Activated CD4-positive, alpha-beta T cell treated with anti-CD3 and anti-CD28 coated beads for 36 hours (primary cell): ENCODE data around the gene INSYN1. TPM values are rescaled to one million over a fixed set of nuclear protein-coding genes. Genes with fewer than 3 reads are reported as not detected.

Experiments
- ATAC-seq: fragments of 200-7000 bp; cut with Tn5 transposase; one replicate; pipeline ENCODE4 v1.10.0; 2021; ENCODE audit warnings: mild to moderate bottlenecking, moderate library complexity
- CTCF ChIA-PET: fragments of 350-600 bp; sonication (Branson Sonifier 250); formaldehyde crosslinking; loops from one replicate; lab custom pipeline; 2021; ENCODE audit warnings: antibody characterized with exemption; lab: Charles Lee
- POLR2A ChIA-PET: fragments of 350-600 bp; sonication (Branson Sonifier 250); formaldehyde crosslinking; loops from one replicate; lab custom pipeline; 2021; ENCODE audit warnings: antibody characterized with exemption, inconsistent platforms; lab: Charles Lee
- DNase-seq: peaks from one replicate; pipeline ENCODE4 v3.0.0-alpha.2; 2020
- H3K27ac Mint-ChIP-seq: one replicate; pipeline ENCODE4 v1.8.0; 2021; ENCODE audit warnings: mixed read lengths
- H3K27me3 Mint-ChIP-seq: one replicate; pipeline ENCODE4 v1.8.0; 2021; ENCODE audit warnings: mixed read lengths
- H3K36me3 Mint-ChIP-seq: one replicate; pipeline ENCODE4 v1.8.0; 2021; ENCODE audit warnings: low read depth, mixed read lengths
- H3K4me1 Mint-ChIP-seq: one replicate; pipeline ENCODE4 v1.8.0; 2021; ENCODE audit warnings: mixed read lengths
- H3K4me3 Mint-ChIP-seq: one replicate; pipeline ENCODE4 v1.8.0; 2021; ENCODE audit warnings: mild to moderate bottlenecking, moderate library complexity, mixed read lengths
- H3K9me3 Mint-ChIP-seq: one replicate; pipeline ENCODE4 v1.8.0; 2021; ENCODE audit warnings: low read depth, mixed read lengths
- intact Hi-C, 2 experiments: fragments of 100-400 bp; cut with DNase I in 1 of 2; cut with micrococcal nuclease in 1 of 2; formaldehyde crosslinking; loops; one replicate each; pipeline versions ENCODE4 v1.14.2 to v1.15.1; 2022 to 2024; cut with DNase I, micrococcal nuclease
- total RNA-seq, 2 experiments: library from RNA; stranded (reverse); gene quantifications; one replicate each; pipeline ENCODE4 v1.2.3, GENCODE V29; 2021

INSYN1 gene
- total RNA-seq, 2 experiments from 2014 or later = not detected

- no peak overlapping the region for H3K4me3 Mint-ChIP-seq
- intact Hi-C loops = no loop called here
- ChIA-PET POLR2A (no interaction called here), CTCF (no interaction called here)
- H3K9me3 Mint-ChIP-seq = no peaks in the 10 kb centered on the region
- no peaks in the 10 kb centered on the region for H3K4me1 Mint-ChIP-seq
- H3K27me3 Mint-ChIP-seq = peaks cover 9% of the 10 kb centered on the region
- no peak overlapping the region for H3K27ac Mint-ChIP-seq
- ATAC-seq = no peak
- DNase-seq = no peak
- no peaks in the 10 kb centered on the region for H3K36me3 Mint-ChIP-seq
These were observed 28.9 kb downstream of the INSYN1 start for GRCh38 chr15:73724212-73724611.

GRCh38 chr15:73723191-73723590 lies 30.0 kb downstream of the INSYN1 start:
- DNase-seq = no peak
- ATAC-seq = no peak
- no peaks in the 10 kb centered on the region for H3K9me3 Mint-ChIP-seq
- H3K4me3 Mint-ChIP-seq = no peak overlapping the region
- POLR2A ChIA-PET = interaction anchor here (0.7 kb wide), 1 partner anchor 610 kb away, joined by 3 read pairs; no protein-coding TSS in a partner anchor
- H3K36me3 Mint-ChIP-seq = no peaks in the 10 kb centered on the region
- H3K27me3 Mint-ChIP-seq = peaks cover 11% of the 10 kb centered on the region
- CTCF ChIA-PET = interaction anchor here (1.5 kb wide), 1 partner anchor 87 kb away, joined by 4 read pairs; no protein-coding TSS in a partner anchor
- intact Hi-C loops = no loop called here
- no peak overlapping the region for H3K27ac Mint-ChIP-seq
- H3K4me1 Mint-ChIP-seq = no peaks in the 10 kb centered on the region

GRCh38 chr15:73722425-73722824 lies 30.7 kb downstream of the INSYN1 start:
- no peak for ATAC-seq
- intact Hi-C loops = no loop called here
- H3K36me3 Mint-ChIP-seq = no peaks in the 10 kb centered on the region
- H3K4me3 Mint-ChIP-seq = no peak overlapping the region
- no peak overlapping the region for H3K27ac Mint-ChIP-seq
- no peak for DNase-seq
- ChIA-PET CTCF (interaction anchor here (0.5 to 1.5 kb wide), 2 partner anchors 86 to 104 kb away, joined by 4 read pairs; no protein-coding TSS in a partner anchor), POLR2A (interaction anchor here (0.7 kb wide), 1 partner anchor 611 kb away, joined by 3 read pairs; no protein-coding TSS in a partner anchor)
- no peaks in the 10 kb centered on the region for H3K4me1 Mint-ChIP-seq
- peaks cover 11% of the 10 kb centered on the region for H3K27me3 Mint-ChIP-seq
- H3K9me3 Mint-ChIP-seq = no peaks in the 10 kb centered on the region

DNA sequence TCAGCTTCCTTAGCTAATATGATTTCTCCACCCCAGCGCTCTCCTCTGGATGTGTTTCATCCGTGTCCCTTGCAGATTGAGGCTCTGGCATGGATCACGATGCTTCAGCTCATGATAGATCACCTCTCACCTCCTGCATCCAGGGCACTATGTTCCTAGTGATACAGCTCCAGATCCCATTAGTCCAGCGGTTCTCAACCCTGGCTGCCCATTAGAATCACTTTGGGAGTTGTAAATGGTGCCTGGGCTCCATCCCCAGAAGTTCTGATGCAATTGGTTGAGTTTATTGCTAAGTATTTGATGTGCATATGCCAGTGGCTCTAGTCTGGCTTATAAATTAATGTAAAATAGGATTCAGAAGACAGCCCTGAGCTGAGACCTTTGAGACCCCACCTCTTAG lies 34.5 kb downstream of the INSYN1 start:
- Mint-ChIP-seq H3K27ac (no peak overlapping the region), H3K4me3 (no peak overlapping the region), H3K27me3 (peaks cover 7% of the 10 kb centered on the region), H3K4me1 (no peaks in the 10 kb centered on the region), H3K36me3 (no peaks in the 10 kb centered on the region), H3K9me3 (no peaks in the 10 kb centered on the region)
- ChIA-PET CTCF (interaction anchor here (0.7 to 1.5 kb wide), 2 partner anchors 13 to 62 kb away, joined by 4 to 5 read pairs; no protein-coding TSS in a partner anchor), POLR2A (no interaction called here)
- no peak for DNase-seq
- intact Hi-C loops = no loop called here
- ATAC-seq = no peak

DNA sequence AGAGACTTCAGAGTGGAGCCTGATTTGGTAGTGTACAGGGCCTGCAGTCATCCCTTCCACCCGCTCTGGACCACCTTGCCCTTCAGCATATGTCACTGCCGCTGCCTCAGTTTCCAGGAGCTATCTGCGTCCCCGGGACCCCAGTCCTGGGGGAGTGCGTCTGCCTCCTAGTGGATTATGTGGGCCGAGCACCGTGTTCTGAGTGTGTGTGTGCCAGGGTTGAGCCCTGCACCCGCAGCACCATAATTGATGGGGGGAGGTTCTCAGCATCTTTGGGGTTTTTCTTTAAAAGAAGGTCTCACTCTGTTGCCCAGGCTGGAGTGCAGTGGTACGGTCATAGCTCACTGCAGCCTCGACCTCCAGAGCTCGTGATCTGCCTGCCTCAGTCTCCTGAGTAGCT lies 35.3 kb downstream of the INSYN1 start:
- Mint-ChIP-seq H3K27me3 (peaks cover 5% of the 10 kb centered on the region), H3K9me3 (no peaks in the 10 kb centered on the region), H3K27ac (no peak overlapping the region), H3K36me3 (no peaks in the 10 kb centered on the region), H3K4me1 (no peaks in the 10 kb centered on the region), H3K4me3 (no peak overlapping the region)
- no peak for ATAC-seq
- intact Hi-C loops = no loop called here
- CTCF ChIA-PET = interaction anchor here (1.0 to 1.5 kb wide), 2 partner anchors 13 to 17 kb away, joined by 3 to 5 read pairs; no protein-coding TSS in a partner anchor
- DNase-seq = no peak
- POLR2A ChIA-PET = interaction anchor here (0.6 to 0.7 kb wide), 2 partner anchors 27 to 908 kb away, joined by 3 read pairs; no protein-coding TSS in a partner anchor

GRCh38 chr15:73717206-73717605 lies 35.9 kb downstream of the INSYN1 start:
- DNase-seq = no peak
- ChIA-PET CTCF (interaction anchor here (1.5 kb wide), 1 partner anchor 12 kb away, joined by 5 read pairs; no protein-coding TSS in a partner anchor), POLR2A (interaction anchor here (0.6 kb wide), 1 partner anchor 28 kb away, joined by 3 read pairs; no protein-coding TSS in a partner anchor)
- Mint-ChIP-seq H3K27ac (no peak overlapping the region), H3K9me3 (no peaks in the 10 kb centered on the region), H3K36me3 (no peaks in the 10 kb centered on the region), H3K4me1 (no peaks in the 10 kb centered on the region), H3K4me3 (no peak overlapping the region), H3K27me3 (peaks cover 5% of the 10 kb centered on the region)
- no peak for ATAC-seq
- intact Hi-C loops = no loop called here

GRCh38 chr15:73716417-73716816 lies 36.7 kb downstream of the INSYN1 start:
- intact Hi-C loops = no loop called here
- Mint-ChIP-seq H3K27me3 (peaks cover 2% of the 10 kb centered on the region), H3K9me3 (no peaks in the 10 kb centered on the region), H3K36me3 (no peaks in the 10 kb centered on the region), H3K4me1 (no peaks in the 10 kb centered on the region), H3K27ac (no peak overlapping the region), H3K4me3 (no peak overlapping the region)
- DNase-seq (no peak), ATAC-seq (no peak)
- POLR2A ChIA-PET = no interaction called here
- CTCF ChIA-PET = interaction anchor here (1.5 kb wide), 1 partner anchor 12 kb away, joined by 5 read pairs; no protein-coding TSS in a partner anchor

- DNase-seq = no peak
- intact Hi-C loops = no loop called here
- ChIA-PET POLR2A (no interaction called here), CTCF (no interaction called here)
- Mint-ChIP-seq H3K4me1 (no peaks in the 10 kb centered on the region), H3K27me3 (peaks cover 2% of the 10 kb centered on the region), H3K4me3 (no peak overlapping the region), H3K9me3 (no peaks in the 10 kb centered on the region), H3K27ac (no peak overlapping the region), H3K36me3 (no peaks in the 10 kb centered on the region)
- no peak for ATAC-seq
These were observed 37.7 kb downstream of the INSYN1 start for GRCh38 chr15:73715417-73715816.

GRCh38 chr15:73714695-73715301 lies 38.4 kb downstream of the INSYN1 start:
- no peak for ATAC-seq
- CTCF ChIA-PET = no interaction called here
- Mint-ChIP-seq H3K4me3 (no peak overlapping the region), H3K27me3 (peaks cover 2% of the 10 kb centered on the region), H3K36me3 (no peaks in the 10 kb centered on the region), H3K27ac (no peak overlapping the region), H3K9me3 (no peaks in the 10 kb centered on the region), H3K4me1 (no peaks in the 10 kb centered on the region)
- intact Hi-C loops = no loop called here
- POLR2A ChIA-PET = no interaction called here
- DNase-seq = no peak

GRCh38 chr15:73712107-73712506 lies 41.0 kb downstream of the INSYN1 start:
- H3K27me3 Mint-ChIP-seq = peaks cover 2% of the 10 kb centered on the region
- no peaks in the 10 kb centered on the region for H3K4me1 Mint-ChIP-seq
- no peaks in the 10 kb centered on the region for H3K36me3 Mint-ChIP-seq
- no peak overlapping the region for H3K4me3 Mint-ChIP-seq
- POLR2A ChIA-PET = no interaction called here
- no peaks in the 10 kb centered on the region for H3K9me3 Mint-ChIP-seq
- no peak for DNase-seq
- intact Hi-C loops = no loop called here
- no peak overlapping the region for H3K27ac Mint-ChIP-seq
- no peak for ATAC-seq
- CTCF ChIA-PET = interaction anchor here (0.6 to 1.2 kb wide), 2 partner anchors 12 to 472 kb away, joined by 3 to 5 read pairs; no protein-coding TSS in a partner anchor

GRCh38 chr15:73711526-73711925 lies 41.6 kb downstream of the INSYN1 start:
- no peaks in the 10 kb centered on the region for H3K4me1 Mint-ChIP-seq
- H3K36me3 Mint-ChIP-seq = no peaks in the 10 kb centered on the region
- peaks cover 2% of the 10 kb centered on the region for H3K27me3 Mint-ChIP-seq
- ATAC-seq (no peak), DNase-seq (no peak)
- CTCF ChIA-PET = interaction anchor here (0.6 to 1.2 kb wide), 2 partner anchors 11 to 471 kb away, joined by 3 to 5 read pairs; no protein-coding TSS in a partner anchor
- H3K9me3 Mint-ChIP-seq = no peaks in the 10 kb centered on the region
- intact Hi-C loops = no loop called here
- no peak overlapping the region for H3K27ac Mint-ChIP-seq
- no peak overlapping the region for H3K4me3 Mint-ChIP-seq
- POLR2A ChIA-PET = no interaction called here

DNA sequence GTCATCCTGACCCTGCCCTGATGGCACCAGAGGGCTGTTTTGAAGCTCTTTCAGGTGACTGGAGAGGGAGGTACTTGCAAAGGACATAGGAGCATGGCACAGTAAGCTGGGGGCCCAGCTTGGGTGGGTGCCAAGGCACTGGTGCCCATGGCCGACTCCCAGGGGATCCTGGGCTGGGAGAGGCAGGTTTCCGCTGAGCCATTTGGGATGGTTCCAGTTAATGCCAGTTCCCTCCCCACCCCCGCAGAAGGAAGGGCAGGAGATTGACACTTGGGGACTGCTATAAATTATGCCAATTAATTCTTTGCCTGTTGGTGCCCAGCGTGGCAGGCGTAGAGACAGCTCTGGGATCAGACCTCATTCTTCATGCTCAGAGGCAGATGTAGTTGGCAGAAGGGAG lies 42.8 kb downstream of the INSYN1 start:
- H3K9me3 Mint-ChIP-seq = no peaks in the 10 kb centered on the region
- H3K4me3 Mint-ChIP-seq = no peak overlapping the region
- peaks cover 2% of the 10 kb centered on the region for H3K27me3 Mint-ChIP-seq
- intact Hi-C loops = no loop called here
- POLR2A ChIA-PET = no interaction called here
- H3K4me1 Mint-ChIP-seq = no peaks in the 10 kb centered on the region
- no peak overlapping the region for H3K27ac Mint-ChIP-seq
- ATAC-seq = no peak
- CTCF ChIA-PET = interaction anchor here (1.0 kb wide), 1 partner anchor 11 kb away, joined by 3 read pairs; no protein-coding TSS in a partner anchor
- DNase-seq = no peak
- H3K36me3 Mint-ChIP-seq = no peaks in the 10 kb centered on the region
